ENCODE data around the gene SCNN1B.

DNA sequence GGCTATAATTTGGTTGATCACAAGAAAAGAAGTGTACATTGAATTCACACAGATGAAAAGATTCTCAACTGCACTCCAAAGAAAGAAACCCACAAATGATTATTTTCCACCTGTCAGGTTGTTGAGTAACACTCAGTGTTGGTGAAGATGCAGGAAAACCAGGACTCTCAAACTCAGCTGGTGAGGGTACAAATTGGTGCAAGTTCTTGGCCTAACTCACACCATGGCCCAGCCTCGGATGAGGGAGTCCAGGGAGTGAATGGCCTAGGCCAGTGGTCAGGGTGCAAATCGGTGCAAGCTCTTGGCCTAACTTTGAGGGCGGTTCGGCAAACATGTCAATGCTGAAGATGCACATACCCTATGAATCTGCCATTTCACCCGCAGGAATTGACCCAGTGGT is 8.6 kb downstream of the SCNN1B start:
- TF ChIP-seq, protein P1, sequence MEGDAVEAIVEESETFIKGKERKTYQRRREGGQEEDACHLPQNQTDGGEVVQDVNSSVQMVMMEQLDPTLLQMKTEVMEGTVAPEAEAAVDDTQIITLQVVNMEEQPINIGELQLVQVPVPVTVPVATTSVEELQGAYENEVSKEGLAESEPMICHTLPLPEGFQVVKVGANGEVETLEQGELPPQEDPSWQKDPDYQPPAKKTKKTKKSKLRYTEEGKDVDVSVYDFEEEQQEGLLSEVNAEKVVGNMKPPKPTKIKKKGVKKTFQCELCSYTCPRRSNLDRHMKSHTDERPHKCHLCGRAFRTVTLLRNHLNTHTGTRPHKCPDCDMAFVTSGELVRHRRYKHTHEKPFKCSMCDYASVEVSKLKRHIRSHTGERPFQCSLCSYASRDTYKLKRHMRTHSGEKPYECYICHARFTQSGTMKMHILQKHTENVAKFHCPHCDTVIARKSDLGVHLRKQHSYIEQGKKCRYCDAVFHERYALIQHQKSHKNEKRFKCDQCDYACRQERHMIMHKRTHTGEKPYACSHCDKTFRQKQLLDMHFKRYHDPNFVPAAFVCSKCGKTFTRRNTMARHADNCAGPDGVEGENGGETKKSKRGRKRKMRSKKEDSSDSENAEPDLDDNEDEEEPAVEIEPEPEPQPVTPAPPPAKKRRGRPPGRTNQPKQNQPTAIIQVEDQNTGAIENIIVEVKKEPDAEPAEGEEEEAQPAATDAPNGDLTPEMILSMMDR (conservative IDR thresholded peaks at IDR 0.05 in 1 of 2, IDR thresholded peaks at IDR 0.05 in 1 of 2; ENCODE audit: low read depth in 1 of 2, low read length in 2 of 2) = no peak
- TF ChIP-seq EZH2 (IDR thresholded peaks at IDR 0.05; ENCODE audit: low read length, missing control alignments) = no peak
